Skeletal muscle tissue (tissue), 4 donors: Measurements from ENCODE around the gene PCDHGB7. TPM values are rescaled to one million over a fixed set of nuclear protein-coding genes. Genes with fewer than 3 reads are reported as not detected.
A peak's percentile ranks its signal among the peaks of the same experiment; 100 is the strongest.
"Not testable (repeated sequence)": the region's sequence is repeated elsewhere in the genome, so short reads cannot be mapped to it uniquely, and the experiment has no call there.

Experiments used
- H3K27ac ChIP-seq: one replicate; pipeline ENCODE4 v1.7.0; 2013; ENCODE audit warnings: mild to moderate bottlenecking, low read depth, low read length, inconsistent platforms
- H3K27me3 ChIP-seq, 3 donors: one replicate each; pipeline ENCODE4 v1.7.0; 2013; ENCODE audit warnings: low read length in 3 of 3; ENCODE audit not compliant: control insufficient read depth in 3 of 3, insufficient read depth in 3 of 3
- H3K36me3 ChIP-seq, 3 donors: one replicate each; pipeline ENCODE4 v1.7.0; 2013; ENCODE audit warnings: low read length in 3 of 3; ENCODE audit not compliant: control insufficient read depth in 3 of 3, insufficient read depth in 3 of 3
- H3K4me1 ChIP-seq, 3 donors: one replicate each; pipeline ENCODE4 v1.7.0; 2013; ENCODE audit warnings: low read length in 3 of 3, mild to moderate bottlenecking in 3 of 3; ENCODE audit not compliant: control insufficient read depth in 3 of 3, insufficient read depth in 3 of 3
- H3K4me3 ChIP-seq, 3 donors: one replicate each; pipeline ENCODE4 v1.7.0; 2013; ENCODE audit warnings: low read length in 3 of 3
- H3K9ac ChIP-seq, 3 donors: one replicate each; pipeline ENCODE4 v1.7.0; 2013; ENCODE audit warnings: low read length in 3 of 3, mild to moderate bottlenecking in 3 of 3, moderate library complexity in 2 of 3, low read depth in 1 of 3
- H3K9me3 ChIP-seq, 3 donors: one replicate each; pipeline ENCODE4 v1.7.0; 2013; ENCODE audit warnings: low read length in 3 of 3; ENCODE audit not compliant: control insufficient read depth in 3 of 3
- total RNA-seq: library from RNA; depleted of rRNA; stranded (reverse); fragments of >200 nt; gene quantifications from one replicate; pipeline ENCODE4 v1.2.3, GENCODE V29; 2014
- donor health status: Osteomylitis.

PCDHGB7 gene
- total RNA-seq, 1 donor from 2014 or later = 7.3 TPM

- peaks cover 2 to 9% (median 4%) of the 10 kb centered on the region in 3 donors for H3K4me1 ChIP-seq
- H3K9ac ChIP-seq = no peak overlapping the region
- H3K36me3 ChIP-seq = peaks cover 7 to 16% (median 13%) of the 10 kb centered on the region in 3 donors
- H3K4me3 ChIP-seq = peak overlapping the region in 2 of 3 donors; percentile 9
- peaks cover 18 to 42% (median 29%) of the 10 kb centered on the region in 3 donors for H3K9me3 ChIP-seq
- H3K27ac ChIP-seq = no peak overlapping the region
- no peaks in the 10 kb centered on the region for H3K27me3 ChIP-seq
Measured at GRCh38 chr5:141427783-141428426, 10.4 kb downstream of the PCDHGB7 start.

GRCh38 chr5:141430332-141431113 is 13.0 kb downstream of the PCDHGB7 start, which contains the start of gene PCDHGA12:
Gene PCDHGA12, plus strand, starts transcription at chr5:141430507. Its CDS starts 253 bp downstream, at chr5:141430760.
- Histone ChIP-seq H3K27ac (no peak within 1 kb of the TSS), H3K36me3 (peaks cover 7 to 16% (median 13%) of the 10 kb centered on the region in 3 donors), H3K4me3 (peak within 1 kb of the TSS; percentile 54 to 78 (median 70)), H3K9me3 (peaks cover 15 to 37% (median 17%) of the 10 kb centered on the region in 3 donors), H3K4me1 (peaks cover 2 to 8% (median 4%) of the 10 kb centered on the region in 3 donors), H3K27me3 (no peaks in the 10 kb centered on the region), H3K9ac (peak within 1 kb of the TSS in 2 of 3 donors; percentile 43 to 51)

GRCh38 chr5:141431286-141431685 is 13.8 kb downstream of the PCDHGB7 start:
- Histone ChIP-seq H3K27me3 (no peaks in the 10 kb centered on the region), H3K9ac (peak overlapping the region in 1 of 3 donors; percentile 50), H3K4me1 (peaks cover 2 to 8% (median 4%) of the 10 kb centered on the region in 3 donors), H3K36me3 (peaks cover 7 to 13% (median 13%) of the 10 kb centered on the region in 3 donors), H3K9me3 (peaks cover 10 to 34% (median 13%) of the 10 kb centered on the region in 3 donors), H3K4me3 (peak overlapping the region; percentile 54 to 78 (median 70)), H3K27ac (no peak overlapping the region)

GRCh38 chr5:141432308-141432707 is 14.8 kb downstream of the PCDHGB7 start:
- H3K4me3 ChIP-seq = peak overlapping the region; percentile 29 to 78 (median 51)
- H3K27ac ChIP-seq, H3K9ac ChIP-seq, H3K27me3 ChIP-seq, H3K4me1 ChIP-seq: not testable (repeated sequence)
- H3K9me3 ChIP-seq = peaks cover 5 to 26% (median 10%) of the 10 kb centered on the region in 3 donors
- H3K36me3 ChIP-seq = peaks cover 7 to 13% (median 11%) of the 10 kb centered on the region in 3 donors

GRCh38 chr5:141432726-141433125 is 15.2 kb downstream of the PCDHGB7 start:
- peaks cover 2 to 21% (median 6%) of the 10 kb centered on the region in 3 donors for H3K9me3 ChIP-seq
- not testable (repeated sequence) for H3K4me1 ChIP-seq, H3K9ac ChIP-seq, H3K27ac ChIP-seq, H3K36me3 ChIP-seq, H3K27me3 ChIP-seq
- peak overlapping the region in 1 of 3 donors; percentile 14 for H3K4me3 ChIP-seq

- H3K9ac ChIP-seq = no peak overlapping the region
- H3K9me3 ChIP-seq = peaks cover 0 to 15% (median 5%) of the 10 kb centered on the region in 3 donors
- no peaks in the 10 kb centered on the region for H3K27me3 ChIP-seq
- H3K4me3 ChIP-seq = no peak overlapping the region
- peaks cover 0 to 4% (median 3%) of the 10 kb centered on the region in 3 donors for H3K36me3 ChIP-seq
- peaks cover 2 to 8% (median 4%) of the 10 kb centered on the region in 3 donors for H3K4me1 ChIP-seq
- H3K27ac ChIP-seq = no peak overlapping the region
Measured at GRCh38 chr5:141434006-141434405, 16.5 kb downstream of the PCDHGB7 start.

- H3K4me1 ChIP-seq = peaks cover 0 to 3% (median 0%) of the 10 kb centered on the region in 3 donors
- H3K27me3 ChIP-seq = no peaks in the 10 kb centered on the region
- H3K9ac ChIP-seq = no peak overlapping the region
- no peak overlapping the region for H3K27ac ChIP-seq
- peaks cover 3 to 10% (median 3%) of the 10 kb centered on the region in 3 donors for H3K9me3 ChIP-seq
- H3K4me3 ChIP-seq = no peak overlapping the region
- H3K36me3 ChIP-seq = peaks cover 0 to 5% (median 0%) of the 10 kb centered on the region in 3 donors
Measured at GRCh38 chr5:141437221-141437620, 19.7 kb downstream of the PCDHGB7 start.

- peaks cover 0 to 5% (median 0%) of the 10 kb centered on the region in 3 donors for H3K36me3 ChIP-seq
- no peaks in the 10 kb centered on the region for H3K4me1 ChIP-seq
- peaks cover 3 to 10% (median 3%) of the 10 kb centered on the region in 3 donors for H3K9me3 ChIP-seq
- no peak overlapping the region for H3K4me3 ChIP-seq
- H3K27ac ChIP-seq = no peak overlapping the region
- H3K9ac ChIP-seq = no peak overlapping the region
- no peaks in the 10 kb centered on the region for H3K27me3 ChIP-seq
Measured at GRCh38 chr5:141439411-141440141, 22.1 kb downstream of the PCDHGB7 start.

GRCh38 chr5:141440341-141440740 is 22.9 kb downstream of the PCDHGB7 start:
- Histone ChIP-seq H3K36me3 (peaks cover 0 to 5% (median 0%) of the 10 kb centered on the region in 3 donors), H3K4me1 (no peaks in the 10 kb centered on the region), H3K27me3 (no peaks in the 10 kb centered on the region), H3K9me3 (peaks cover 3 to 10% (median 3%) of the 10 kb centered on the region in 3 donors), H3K27ac (no peak overlapping the region), H3K4me3 (no peak overlapping the region), H3K9ac (no peak overlapping the region)
